Activated naive CD4-positive, alpha-beta T cell treated with anti-CD3 and anti-CD28 coated beads, Interleukin-2, amount 50 U/mL, for 72 hours (primary cell): ENCODE data around the gene ZSCAN10. TPM values are rescaled to one million over a fixed set of nuclear protein-coding genes. Genes with fewer than 3 reads are reported as not detected.

Source experiments
- ATAC-seq, 2 donors: fragments of 150-1000 bp; cut with Tn5 transposase; 2 replicates each; pipeline ENCODE4 v1.10.0; 2021; ENCODE audit warnings: mild to moderate bottlenecking in 2 of 2, moderate library complexity in 2 of 2
- DNase-seq, 2 donors: peaks; one replicate each; pipeline ENCODE4 v3.0.0; 2021 to 2022; ENCODE audit warnings: low spot score in 2 of 2
- H3K27ac Mint-ChIP-seq, 2 donors: one replicate each; pipeline ENCODE4 v1.8.0; 2022; ENCODE audit warnings: mild to moderate bottlenecking in 2 of 2, mixed read lengths in 2 of 2
- H3K36me3 Mint-ChIP-seq, 2 donors: one replicate each; pipeline ENCODE4 v1.8.0; 2022; ENCODE audit warnings: mixed read lengths in 2 of 2
- H3K9me3 Mint-ChIP-seq, 2 donors: one replicate each; pipeline ENCODE4 v1.8.0; 2022; ENCODE audit warnings: mixed read lengths in 2 of 2
- total RNA-seq, 2 donors: library from RNA; stranded (reverse); gene quantifications; one replicate each; pipeline ENCODE4 v1.2.3, GENCODE V29; 2022

The ZSCAN10 gene
- total RNA-seq, 2 donors from 2014 or later: 0.14 to 0.68 TPM

DNA sequence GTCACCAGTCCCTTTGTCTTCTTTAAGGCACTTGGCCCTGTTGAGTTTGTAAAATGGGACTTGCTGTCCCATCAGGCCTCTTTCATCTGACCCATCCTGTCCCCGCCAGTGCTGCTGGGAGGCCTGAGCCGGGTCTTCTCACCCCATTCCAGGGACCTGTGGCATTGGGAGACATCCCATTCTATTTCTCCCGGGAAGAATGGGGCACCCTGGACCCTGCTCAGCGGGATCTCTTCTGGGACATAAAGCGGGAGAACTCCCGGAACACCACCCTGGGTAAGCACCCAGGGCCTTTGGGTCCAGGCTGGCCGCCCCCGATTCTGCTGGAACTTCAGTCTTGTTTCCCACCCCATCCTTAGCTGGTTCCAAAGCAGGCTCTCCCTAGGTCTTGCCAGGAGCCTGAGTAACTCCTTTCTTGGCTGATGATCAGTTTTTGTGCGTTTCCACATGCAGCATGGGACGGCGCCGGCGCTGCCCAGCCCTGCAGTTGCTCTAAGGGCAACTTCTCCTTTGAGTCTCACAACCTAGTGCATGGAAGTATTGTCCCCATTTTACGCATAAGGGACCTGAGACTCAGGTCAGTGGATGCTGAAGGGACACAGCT is 39.8 kb upstream of the ZSCAN10 start:
- peak overlapping the region in 1 of 2 donors; percentile 9 for H3K27ac Mint-ChIP-seq
- DNase-seq: no peak
- no peak for ATAC-seq
- peaks cover 0 to 13% of the 10 kb centered on the region in 2 donors for H3K36me3 Mint-ChIP-seq
- no peaks in the 10 kb centered on the region for H3K9me3 Mint-ChIP-seq

DNA sequence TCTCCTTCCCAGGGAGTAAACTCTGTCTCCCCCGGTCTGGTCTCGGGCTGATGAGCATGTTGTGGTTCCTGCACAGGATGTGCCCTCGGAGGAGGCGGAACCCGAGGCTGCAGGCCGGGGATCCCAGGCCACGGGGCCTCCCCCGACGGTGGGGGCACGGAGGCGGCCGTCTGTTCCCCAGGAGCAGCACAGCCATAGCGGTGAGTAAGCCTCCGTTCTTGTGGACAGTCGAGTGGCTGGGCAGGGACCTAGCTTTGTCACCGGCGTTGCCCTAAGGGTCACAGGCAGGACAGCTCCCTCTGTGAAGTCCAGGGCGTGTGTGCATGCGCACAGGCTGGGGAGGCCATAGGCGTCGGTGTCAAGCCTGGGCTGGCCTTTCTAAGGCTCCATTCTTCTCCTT is 39.2 kb upstream of the ZSCAN10 start:
- Mint-ChIP-seq H3K9me3 (no peaks in the 10 kb centered on the region), H3K27ac (no peak overlapping the region), H3K36me3 (peaks cover 0 to 16% of the 10 kb centered on the region in 2 donors)
- DNase-seq (no peak), ATAC-seq (no peak)

DNA sequence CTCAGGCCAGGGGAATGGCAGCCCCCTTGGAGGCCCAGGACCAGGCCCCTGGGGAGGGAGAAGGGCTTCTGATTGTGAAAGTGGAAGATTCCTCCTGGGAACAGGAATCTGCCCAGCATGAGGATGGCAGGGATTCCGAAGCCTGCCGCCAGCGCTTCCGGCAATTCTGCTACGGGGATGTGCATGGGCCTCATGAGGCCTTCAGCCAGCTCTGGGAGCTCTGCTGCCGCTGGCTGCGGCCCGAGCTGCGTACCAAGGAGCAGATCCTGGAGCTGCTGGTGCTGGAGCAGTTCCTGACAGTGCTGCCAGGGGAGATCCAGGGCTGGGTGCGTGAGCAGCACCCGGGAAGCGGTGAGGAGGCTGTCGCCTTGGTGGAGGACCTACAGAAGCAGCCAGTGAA is 38.2 kb upstream of the ZSCAN10 start:
- DNase-seq (no peak), ATAC-seq (no peak)
- H3K9me3 Mint-ChIP-seq: no peaks in the 10 kb centered on the region
- peaks cover 6 to 10% of the 10 kb centered on the region in 2 donors for H3K36me3 Mint-ChIP-seq
- no peak overlapping the region for H3K27ac Mint-ChIP-seq

DNA sequence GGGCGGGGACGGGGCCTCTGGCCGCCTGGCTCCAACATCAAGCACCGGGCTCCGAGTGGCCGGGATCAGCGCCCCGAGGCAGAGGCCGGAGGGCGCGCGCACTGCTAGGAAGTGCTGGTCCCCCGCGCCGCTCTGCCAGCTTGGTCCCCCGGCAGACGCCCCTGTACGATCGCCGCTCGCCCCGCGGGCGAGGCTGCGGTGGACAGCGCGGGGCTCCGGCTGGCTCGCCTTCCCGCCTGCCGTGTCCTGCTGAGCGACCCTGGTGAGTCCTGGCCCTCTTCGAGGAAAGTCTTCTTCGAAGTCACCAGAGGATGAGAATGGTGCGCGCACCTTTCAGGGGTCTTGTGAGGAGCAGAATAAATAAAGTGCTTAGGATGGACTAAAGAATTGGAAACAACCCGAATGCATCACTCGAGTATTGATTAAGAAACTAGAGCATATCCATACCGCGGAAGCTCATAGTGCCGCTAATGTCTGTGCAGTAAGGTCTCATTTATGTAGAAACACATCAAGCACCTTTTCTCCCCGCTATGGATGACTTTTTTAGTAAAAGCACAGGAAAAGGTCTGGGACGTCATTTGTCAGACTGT is 36.1 kb upstream of the ZSCAN10 start:
- H3K27ac Mint-ChIP-seq: peak overlapping the region; percentile 36 to 96
- H3K36me3 Mint-ChIP-seq: peaks cover 6 to 10% of the 10 kb centered on the region in 2 donors
- DNase-seq (no peak), ATAC-seq (peak; percentile 12 to 59)
- H3K9me3 Mint-ChIP-seq: no peaks in the 10 kb centered on the region

DNA sequence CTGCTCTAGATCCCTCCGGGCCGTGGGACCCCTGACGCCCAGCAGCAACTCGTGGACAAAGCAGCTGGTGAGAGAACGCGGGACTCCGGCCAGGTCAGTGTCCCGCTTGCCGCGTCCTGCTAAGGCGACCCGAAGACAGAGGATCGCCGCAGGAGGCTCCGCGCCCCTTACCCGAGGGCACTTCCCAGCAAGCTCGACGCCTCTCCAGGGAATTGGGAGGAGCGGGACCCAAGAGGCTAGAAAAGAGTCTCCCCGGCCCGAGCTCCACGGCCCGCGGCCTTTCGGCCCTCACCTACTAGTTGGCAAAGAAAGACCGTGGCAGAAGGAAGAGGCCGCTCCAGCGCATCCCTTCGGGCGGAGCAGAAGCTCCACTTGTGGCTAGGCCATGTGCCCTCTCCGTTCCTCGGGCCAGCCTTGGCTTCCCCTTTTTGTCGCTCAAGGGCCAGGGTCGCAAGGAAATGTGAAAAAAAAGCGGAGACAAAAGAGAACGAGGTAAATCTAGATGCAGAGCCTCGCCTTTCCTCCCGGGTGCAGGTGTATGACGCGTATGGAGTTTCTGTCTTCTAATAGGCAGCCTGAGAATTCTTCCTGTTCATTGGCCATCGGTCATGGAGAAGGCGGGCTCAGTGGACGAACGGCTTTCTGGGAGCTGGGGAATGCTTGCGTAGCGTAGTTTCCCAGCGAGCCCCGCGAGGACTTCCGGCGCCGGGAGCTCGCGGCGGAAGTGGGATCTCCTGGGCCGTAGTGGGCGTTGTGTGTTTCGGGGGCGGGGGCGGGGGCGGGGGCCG is 35.4 kb upstream of the ZSCAN10 start, which contains the start of gene ZNF213:
TSS of gene ZNF213 (plus strand) at position 692 of the 788 bp plus-strand sequence. CDS start 2,252 bp downstream, outside the sequence.
- H3K27ac Mint-ChIP-seq: peak within 1 kb of the TSS; percentile 96 to 98
- peak; percentile 84 to 96 for DNase-seq
- no peaks in the 10 kb centered on the region for H3K9me3 Mint-ChIP-seq

DNA sequence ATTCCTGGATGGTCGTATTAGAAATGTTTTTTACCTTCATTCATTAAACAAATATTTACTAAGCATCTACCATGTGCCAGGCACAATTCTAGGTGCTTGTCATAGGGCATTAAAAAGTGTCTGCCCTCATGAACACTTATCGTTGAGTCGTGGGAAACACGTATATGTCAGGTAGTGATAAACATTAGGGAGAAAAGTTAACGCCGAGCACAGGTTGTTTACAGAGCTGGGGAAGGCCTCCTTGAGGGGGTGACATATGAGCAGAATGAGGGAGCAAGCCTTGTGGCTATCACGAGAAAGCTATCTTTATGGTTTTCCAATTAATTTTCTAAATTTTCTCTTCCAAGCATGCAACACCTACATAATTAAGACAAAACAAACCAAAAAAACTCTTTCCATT is 34.8 kb upstream of the ZSCAN10 start:
- ATAC-seq (no peak), DNase-seq (no peak)
- Mint-ChIP-seq H3K27ac (peak overlapping the region; percentile 96 to 98), H3K36me3 (peaks cover 13 to 15% of the 10 kb centered on the region in 2 donors), H3K9me3 (no peaks in the 10 kb centered on the region)

More for the DNA sequence above, 35.4 kb upstream of the ZSCAN10 start, which contains the start of gene ZNF213:
- ATAC-seq: peak; percentile 97
- H3K36me3 Mint-ChIP-seq: peaks cover 9 to 10% of the 10 kb centered on the region in 2 donors

DNA sequence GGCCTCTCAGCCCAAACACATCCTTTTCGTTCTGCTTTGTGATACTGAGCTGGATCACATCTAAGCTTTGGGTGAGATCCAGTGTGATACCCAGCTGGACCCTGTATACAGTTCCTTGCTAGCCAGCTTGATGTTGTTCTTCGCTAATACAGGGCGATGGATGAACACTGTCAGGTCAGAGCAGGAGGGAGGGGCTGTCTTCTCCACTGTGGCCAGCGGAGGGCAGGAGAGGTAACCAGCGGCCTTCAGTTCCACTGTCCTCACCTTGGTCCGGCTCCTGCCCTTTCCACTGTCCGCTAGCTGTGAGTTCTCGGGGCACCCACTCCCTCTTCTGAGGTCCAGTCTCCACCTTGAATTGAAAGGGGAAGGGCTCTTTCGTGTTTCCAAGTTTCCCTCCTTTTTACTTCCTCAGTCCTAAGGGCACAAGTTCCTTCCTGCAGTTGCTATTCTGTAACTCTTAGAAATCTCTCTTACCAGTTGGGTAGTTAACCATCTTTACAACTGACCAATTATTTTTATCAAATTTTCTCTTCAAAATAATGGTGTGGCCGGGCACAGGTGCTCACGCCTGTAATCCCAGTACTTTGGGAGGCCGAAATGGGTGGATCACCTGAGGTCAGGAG is 32.8 kb upstream of the ZSCAN10 start:
- Mint-ChIP-seq H3K9me3 (no peaks in the 10 kb centered on the region), H3K27ac (no peak overlapping the region), H3K36me3 (peaks cover 19 to 22% of the 10 kb centered on the region in 2 donors)
- no peak for ATAC-seq
- DNase-seq: peak in 1 of 2 donors; percentile 55

DNA sequence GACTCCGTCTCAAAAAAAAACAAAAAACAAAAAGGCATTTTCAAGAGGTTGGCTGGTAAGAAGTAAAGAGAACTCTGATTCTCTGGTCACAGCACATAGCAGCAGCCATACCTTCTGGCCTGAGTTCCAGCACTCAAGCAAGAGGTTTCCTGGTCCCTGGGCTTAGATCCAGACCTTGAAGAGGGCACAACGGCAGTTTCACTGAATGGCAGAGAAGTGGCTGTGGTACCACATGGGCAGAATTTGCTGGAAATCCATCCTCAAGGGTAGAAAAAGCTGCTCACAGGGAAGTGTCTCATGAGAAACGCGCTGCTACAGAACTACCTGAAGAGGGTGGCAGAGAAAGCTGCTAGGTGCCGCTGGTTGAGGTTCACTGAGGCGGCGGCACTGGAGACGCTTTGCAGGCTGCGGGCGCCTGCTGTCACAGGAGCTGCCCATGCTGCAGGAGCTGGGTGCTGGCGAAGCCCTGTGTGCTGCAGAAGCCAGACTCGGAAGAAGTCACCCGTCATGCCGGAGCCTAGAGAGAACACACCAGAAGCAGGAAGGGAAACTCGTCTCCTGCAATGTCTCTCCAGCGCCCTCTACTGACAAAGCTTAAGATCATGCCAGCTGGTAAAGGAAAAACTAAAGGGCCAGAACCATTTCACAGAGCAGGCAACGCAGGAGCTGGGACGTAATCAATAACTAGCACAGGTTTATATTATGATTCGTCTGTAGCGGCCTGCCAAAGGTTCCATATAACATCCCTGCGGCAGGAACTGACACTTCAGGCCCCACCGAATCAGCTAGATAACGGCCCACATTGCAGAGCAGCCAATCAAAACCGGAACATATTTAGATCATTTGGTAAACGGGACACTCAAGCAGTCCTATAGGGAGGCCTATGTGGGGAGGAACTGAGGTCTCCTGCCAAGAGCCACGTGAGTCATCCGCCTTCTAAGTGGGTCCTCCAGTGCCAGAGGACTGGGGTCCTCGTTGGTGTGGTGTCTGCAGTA is 30.3 kb upstream of the ZSCAN10 start:
- Mint-ChIP-seq H3K9me3 (no peaks in the 10 kb centered on the region), H3K27ac (peak overlapping the region; percentile 23 to 81), H3K36me3 (peaks cover 20 to 24% of the 10 kb centered on the region in 2 donors)
- DNase-seq: peak; percentile 80 to 87
- ATAC-seq: peak; percentile 66 to 75

DNA sequence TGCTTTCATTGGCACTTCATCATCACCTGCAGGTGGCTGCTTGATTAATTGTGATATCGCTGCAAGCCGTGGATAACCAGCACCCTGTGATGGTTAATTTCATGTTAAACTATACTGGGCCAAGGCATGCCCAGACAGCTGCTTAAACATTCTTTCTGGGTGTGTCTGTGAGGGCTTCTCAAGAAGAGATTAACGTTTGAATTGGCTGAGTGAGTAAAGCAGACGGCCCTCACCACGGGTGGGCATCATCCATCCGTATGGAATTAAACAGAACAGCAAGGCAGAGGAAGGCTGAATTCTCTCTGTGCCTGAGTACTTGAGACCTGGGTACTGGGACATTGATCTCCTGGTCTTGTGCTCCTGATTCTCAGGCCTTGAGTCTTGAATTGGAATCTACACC is 28.7 kb upstream of the ZSCAN10 start:
- no peaks in the 10 kb centered on the region for H3K9me3 Mint-ChIP-seq
- peak overlapping the region; percentile 50 to 62 for H3K27ac Mint-ChIP-seq
- ATAC-seq (no peak), DNase-seq (no peak)
- peaks cover 12 to 19% of the 10 kb centered on the region in 2 donors for H3K36me3 Mint-ChIP-seq

DNA sequence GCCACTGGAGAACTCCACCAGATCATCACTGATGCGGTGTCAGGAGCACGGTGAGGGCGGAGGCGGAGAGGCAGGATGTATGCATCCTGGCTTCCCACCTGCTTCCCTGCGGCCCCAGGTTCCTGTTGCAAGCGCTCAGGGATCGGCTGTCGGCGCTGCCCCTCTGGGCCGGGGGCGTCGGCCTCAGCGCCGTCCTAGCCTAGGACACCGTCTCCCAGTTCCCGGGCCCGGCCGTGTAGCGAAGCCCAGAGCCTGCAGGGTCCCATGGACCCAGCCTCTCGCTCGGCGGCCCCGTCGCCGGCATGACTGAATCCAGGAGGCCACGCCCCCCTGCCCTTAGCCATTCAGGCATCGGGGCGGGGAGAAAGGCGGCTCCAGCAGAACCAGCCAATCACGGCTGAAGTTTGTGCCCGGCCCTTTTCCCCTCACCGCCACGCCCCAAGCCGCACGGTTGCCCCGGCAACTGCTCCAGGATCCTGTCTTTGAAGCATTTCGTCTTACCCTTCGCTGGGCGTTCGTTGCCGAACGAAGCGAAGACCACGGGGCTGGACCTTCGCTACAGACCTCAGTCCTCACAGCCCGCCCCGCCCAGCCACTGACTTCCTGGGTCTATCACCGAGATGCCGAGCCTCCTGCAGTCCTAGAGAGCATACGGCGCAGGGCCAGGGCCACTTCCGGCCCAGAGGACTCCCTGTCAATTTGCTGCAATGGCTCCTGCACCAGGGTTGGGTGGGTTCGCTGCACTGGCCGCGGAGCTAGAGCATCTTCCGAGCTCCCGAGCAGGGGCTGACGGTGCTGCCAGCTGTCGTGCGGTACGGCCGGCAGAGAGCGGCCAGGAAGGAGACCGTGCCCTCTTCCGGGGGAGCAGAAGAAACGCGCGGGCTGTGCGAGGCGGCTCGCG is 25.1 kb upstream of the ZSCAN10 start:
- peaks cover 11 to 12% of the 10 kb centered on the region in 2 donors for H3K36me3 Mint-ChIP-seq
- ATAC-seq (peak; percentile 91 to 94), DNase-seq (peak; percentile 95 to 98)
- H3K9me3 Mint-ChIP-seq: no peaks in the 10 kb centered on the region
- peak overlapping the region; percentile 83 to 88 for H3K27ac Mint-ChIP-seq

DNA sequence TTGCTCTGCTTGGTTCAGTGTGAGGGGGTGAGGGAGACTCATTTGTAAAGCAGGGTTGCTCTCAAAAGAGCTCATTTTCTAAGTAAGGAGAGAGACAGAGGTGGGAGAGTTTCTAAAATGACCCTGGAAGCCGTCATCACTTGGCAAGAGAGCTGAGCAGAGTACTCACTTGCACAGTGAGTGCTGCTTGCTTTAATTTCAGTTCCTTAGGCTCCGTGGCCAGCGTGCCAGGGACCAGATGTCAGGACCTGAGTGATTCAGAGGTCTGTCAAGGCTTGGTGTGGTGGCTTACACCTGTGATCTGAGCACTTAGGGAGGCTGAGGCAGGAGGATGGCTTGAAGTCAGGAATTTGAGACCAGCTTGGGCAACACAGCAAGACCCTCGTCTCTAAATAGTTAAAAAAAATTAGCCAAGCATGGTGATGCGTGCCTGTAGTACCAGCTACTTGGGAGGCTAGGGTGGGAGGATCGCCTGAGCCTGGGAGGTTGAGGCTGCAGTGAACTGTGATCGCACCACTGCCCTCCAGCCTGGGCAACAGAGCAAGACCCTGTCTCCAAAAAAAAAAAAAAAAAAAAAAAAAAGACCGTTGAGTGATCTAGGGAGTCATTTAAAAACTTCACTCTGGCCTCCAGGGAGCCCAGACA is 24.0 kb upstream of the ZSCAN10 start:
- Mint-ChIP-seq H3K36me3 (peaks cover 6 to 11% of the 10 kb centered on the region in 2 donors), H3K9me3 (no peaks in the 10 kb centered on the region), H3K27ac (peak overlapping the region; percentile 83 to 94)
- ATAC-seq: no peak
- DNase-seq: no peak

DNA sequence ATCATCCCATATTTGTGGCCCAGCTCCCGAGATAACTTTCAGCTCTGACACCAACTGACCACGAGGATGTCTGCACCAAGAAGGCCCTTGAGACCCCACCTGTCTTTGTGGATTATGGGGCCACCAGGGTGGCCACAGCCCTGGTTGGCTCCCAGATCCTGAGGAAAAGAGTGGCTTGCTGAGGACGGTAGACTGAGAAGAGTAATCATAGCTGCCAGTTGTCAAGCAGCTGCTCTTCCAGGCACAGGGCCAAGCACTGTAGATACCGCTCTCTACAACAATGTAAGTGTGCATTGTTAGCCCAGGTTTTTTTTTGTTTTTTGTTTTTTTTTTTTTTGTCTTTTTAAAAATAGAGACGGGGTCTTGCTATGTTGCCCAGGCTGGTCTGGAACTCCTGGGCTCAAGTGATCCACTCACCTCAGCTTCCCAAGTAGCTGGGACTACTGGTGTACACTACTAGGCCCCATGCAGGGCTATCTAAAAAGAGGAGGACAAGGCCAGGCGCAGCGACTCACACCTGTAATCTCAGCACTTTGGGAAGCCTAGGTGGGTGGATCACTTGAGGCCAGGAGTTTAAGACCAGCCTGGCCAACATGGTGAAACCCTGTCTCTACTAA is 22.9 kb upstream of the ZSCAN10 start:
- Mint-ChIP-seq H3K27ac (no peak overlapping the region), H3K9me3 (no peaks in the 10 kb centered on the region), H3K36me3 (peaks cover 0 to 6% of the 10 kb centered on the region in 2 donors)
- DNase-seq (no peak), ATAC-seq (no peak)

DNA sequence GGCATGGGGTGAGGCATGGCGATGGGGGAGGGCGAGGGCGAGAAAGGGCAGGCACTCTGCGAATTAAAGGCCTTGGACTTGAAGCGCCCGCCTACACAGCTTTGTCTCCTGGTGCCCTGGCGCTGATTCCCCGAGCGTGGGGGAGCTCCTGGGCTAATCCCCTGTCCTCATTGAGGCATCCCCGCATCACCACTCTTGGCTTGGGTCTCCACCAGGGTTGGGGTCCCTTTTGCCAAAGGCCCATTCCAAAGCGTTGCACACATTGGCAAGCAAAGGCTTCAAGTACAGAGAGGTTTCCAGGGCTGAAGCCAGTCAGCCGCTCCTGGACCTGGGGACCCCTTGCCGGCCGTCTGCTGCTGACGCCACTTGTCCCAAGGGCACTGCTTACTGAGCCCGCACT is 21.3 kb upstream of the ZSCAN10 start:
- no peaks in the 10 kb centered on the region for H3K9me3 Mint-ChIP-seq
- DNase-seq (no peak), ATAC-seq (no peak)
- no peak overlapping the region for H3K27ac Mint-ChIP-seq
- H3K36me3 Mint-ChIP-seq: peaks cover 0 to 4% of the 10 kb centered on the region in 2 donors

DNA sequence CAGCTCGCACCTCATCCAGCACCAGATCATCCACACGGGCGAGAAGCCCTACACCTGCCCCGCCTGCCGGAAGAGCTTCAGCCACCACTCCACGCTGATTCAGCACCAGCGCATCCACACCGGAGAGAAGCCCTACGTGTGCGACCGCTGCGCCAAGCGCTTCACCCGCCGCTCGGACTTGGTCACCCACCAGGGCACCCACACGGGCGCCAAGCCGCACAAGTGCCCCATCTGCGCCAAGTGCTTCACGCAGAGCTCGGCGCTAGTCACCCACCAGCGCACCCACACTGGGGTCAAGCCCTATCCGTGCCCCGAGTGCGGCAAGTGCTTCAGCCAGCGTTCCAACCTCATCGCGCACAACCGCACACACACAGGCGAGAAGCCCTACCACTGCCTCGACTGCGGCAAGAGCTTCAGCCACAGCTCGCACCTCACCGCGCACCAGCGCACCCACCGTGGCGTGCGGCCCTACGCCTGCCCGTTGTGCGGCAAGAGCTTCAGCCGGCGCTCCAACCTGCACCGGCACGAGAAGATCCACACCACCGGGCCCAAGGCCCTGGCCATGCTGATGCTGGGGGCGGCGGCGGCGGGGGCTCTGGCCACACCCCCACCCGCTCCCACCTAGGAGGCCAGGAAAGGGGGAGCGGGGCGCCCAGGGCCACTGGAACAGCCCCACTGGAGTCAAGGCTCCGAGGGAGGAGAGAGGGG is 20.8 kb upstream of the ZSCAN10 start:
- DNase-seq: no peak
- H3K27ac Mint-ChIP-seq: no peak overlapping the region
- ATAC-seq: no peak
- no peaks in the 10 kb centered on the region for H3K36me3 Mint-ChIP-seq
- H3K9me3 Mint-ChIP-seq: no peaks in the 10 kb centered on the region
